NT2/D1 (cell line): ENCODE data around the gene VPS41.

ENCODE experiments used
- DNase-seq: peaks from one replicate; pipeline ENCODE4 v3.0.0-alpha.2; 2011; ENCODE audit warnings: low read depth, low spot score
- H3K27me3 ChIP-seq: 2 replicates; pipeline ENCODE4 v1.6.0; 2011; ENCODE audit warnings: mild to moderate bottlenecking; ENCODE audit not compliant: insufficient read length, insufficient read depth
- H3K36me3 ChIP-seq: 2 replicates; pipeline ENCODE4 v1.6.1; 2011; ENCODE audit warnings: mild to moderate bottlenecking, low read length, mixed read lengths; ENCODE audit not compliant: insufficient read depth, insufficient read length
- H3K4me1 ChIP-seq: 2 replicates; pipeline ENCODE4 v1.5.1; 2011; ENCODE audit not compliant: insufficient read depth, insufficient read length
- H3K4me3 ChIP-seq: 2 replicates; pipeline ENCODE4 v1.5.1; 2011; ENCODE audit warnings: low read depth; ENCODE audit not compliant: insufficient read length
- H3K9ac ChIP-seq: 2 replicates; pipeline ENCODE4 v1.6.0; 2011; ENCODE audit warnings: low read depth; ENCODE audit not compliant: insufficient read length
- H3K9me3 ChIP-seq: 2 replicates; pipeline ENCODE4 v1.5.1; 2011; ENCODE audit warnings: mild to moderate bottlenecking, low read length; ENCODE audit not compliant: insufficient read depth
- SUZ12 ChIP-seq: IDR thresholded peaks from 2 replicates; pipeline ENCODE4 v1.6.1; 2011; ENCODE audit not compliant: insufficient read length, insufficient read depth; ENCODE audit errors: extremely low read depth
- YY1 ChIP-seq: IDR thresholded peaks from 2 replicates; pipeline ENCODE4 v1.6.1; 2011; ENCODE audit not compliant: insufficient read length, insufficient read depth
- ZNF274 ChIP-seq: IDR thresholded peaks from 2 replicates; pipeline ENCODE4 v1.6.1; 2011; ENCODE audit warnings: mild to moderate bottlenecking, low read depth, low read length

The VPS41 gene

DNA sequence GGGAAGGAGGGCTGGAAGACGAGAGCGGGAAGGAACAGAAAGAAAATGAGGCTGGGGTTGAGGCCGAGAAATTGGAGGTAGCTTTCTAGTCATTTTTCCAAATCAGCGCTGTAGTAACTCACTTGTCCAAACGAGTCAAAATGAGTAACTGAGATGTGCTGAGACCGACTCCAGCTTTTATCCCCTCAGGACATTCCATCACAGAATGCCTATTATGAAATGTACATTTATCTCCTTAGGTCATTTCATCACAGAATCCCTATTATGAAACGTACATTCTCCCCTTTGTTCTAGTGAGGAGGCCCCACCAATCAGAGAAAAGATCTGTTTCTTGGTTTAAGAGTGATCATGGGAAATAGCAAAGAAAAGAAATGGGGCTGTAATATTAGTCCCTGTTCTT is 222.1 kb downstream of the VPS41 start:
- TF ChIP-seq ZNF274: no peak
- no peak for TF ChIP-seq SUZ12
- TF ChIP-seq YY1: no peak
- no peak overlapping the region for H3K9ac ChIP-seq
- H3K27me3 ChIP-seq: no peaks in the 10 kb centered on the region
- DNase-seq: no peak
- H3K4me3 ChIP-seq: no peak overlapping the region
- no peaks in the 10 kb centered on the region for H3K4me1 ChIP-seq
- no peaks in the 10 kb centered on the region for H3K9me3 ChIP-seq
- no peaks in the 10 kb centered on the region for H3K36me3 ChIP-seq

DNA sequence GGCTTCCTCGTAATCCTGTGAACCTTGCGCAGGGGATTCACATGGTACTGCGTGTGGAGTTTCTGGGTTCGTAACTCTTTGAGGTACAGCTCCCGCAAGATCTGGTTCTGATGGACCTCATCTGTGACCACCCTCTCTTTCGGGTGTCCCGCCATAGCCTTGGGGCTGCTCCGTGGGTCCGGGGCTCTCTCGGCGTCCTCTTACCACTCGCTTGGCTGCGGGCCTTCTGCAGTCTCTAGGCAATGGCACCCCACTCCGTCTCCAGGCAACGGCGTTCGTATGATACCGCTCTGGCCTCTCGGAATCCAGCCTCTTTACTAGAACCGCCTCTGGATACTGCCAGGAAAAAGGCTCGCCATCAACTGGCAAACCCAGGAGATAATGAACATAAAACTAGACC is 223.1 kb downstream of the VPS41 start:
- Histone ChIP-seq H3K36me3 (no peaks in the 10 kb centered on the region), H3K9me3 (no peaks in the 10 kb centered on the region), H3K4me3 (no peak overlapping the region), H3K9ac (no peak overlapping the region), H3K27me3 (no peaks in the 10 kb centered on the region), H3K4me1 (no peaks in the 10 kb centered on the region)
- no peak for DNase-seq
- TF ChIP-seq ZNF274 (no peak), SUZ12 (no peak), YY1 (no peak)

DNA sequence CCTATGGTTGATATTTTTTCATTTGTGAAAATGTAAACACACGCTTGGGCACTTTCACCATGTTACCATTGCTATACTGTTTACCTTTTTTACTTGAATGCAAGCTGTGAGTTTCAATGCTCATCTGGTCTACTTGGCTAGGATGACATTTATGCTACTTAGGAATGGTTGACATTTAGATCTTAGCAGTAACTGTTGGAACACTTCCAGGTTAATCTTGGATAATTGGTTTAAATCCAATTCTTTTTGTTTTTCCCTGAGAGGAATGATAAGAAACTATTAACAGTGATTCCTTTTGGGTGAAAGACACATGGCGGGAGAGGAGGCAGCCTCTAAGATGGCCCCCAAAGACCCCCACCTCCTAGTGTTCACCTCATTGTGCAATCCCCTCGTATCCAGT is 226.4 kb downstream of the VPS41 start:
- Histone ChIP-seq H3K4me3 (no peak overlapping the region), H3K4me1 (no peaks in the 10 kb centered on the region), H3K27me3 (no peaks in the 10 kb centered on the region), H3K9me3 (no peaks in the 10 kb centered on the region), H3K9ac (no peak overlapping the region), H3K36me3 (no peaks in the 10 kb centered on the region)
- DNase-seq: no peak
- TF ChIP-seq SUZ12: no peak
- no peak for TF ChIP-seq ZNF274
- no peak for TF ChIP-seq YY1

DNA sequence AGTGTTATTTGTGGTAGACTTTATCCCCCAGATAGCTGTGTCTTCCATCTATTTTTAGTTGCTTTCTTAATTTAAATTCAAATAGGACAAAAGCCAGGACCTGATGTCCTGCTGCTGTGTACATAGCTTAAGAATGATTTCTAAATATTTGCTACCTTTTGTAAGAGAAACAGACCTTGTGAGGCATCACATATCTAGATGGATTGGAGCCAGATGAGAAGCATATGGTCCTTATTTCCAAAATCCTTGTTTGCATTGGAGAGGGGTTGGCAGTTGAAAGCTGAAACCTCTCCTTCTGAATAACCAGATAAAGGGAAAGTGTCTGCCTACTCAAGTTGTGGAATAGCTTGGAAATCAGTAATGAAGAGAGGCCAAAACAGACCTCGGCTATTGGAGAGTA is 227.1 kb downstream of the VPS41 start:
- no peaks in the 10 kb centered on the region for H3K27me3 ChIP-seq
- H3K4me3 ChIP-seq: no peak overlapping the region
- no peaks in the 10 kb centered on the region for H3K36me3 ChIP-seq
- H3K9me3 ChIP-seq: no peaks in the 10 kb centered on the region
- TF ChIP-seq SUZ12 (no peak), ZNF274 (no peak), YY1 (no peak)
- no peaks in the 10 kb centered on the region for H3K4me1 ChIP-seq
- H3K9ac ChIP-seq: no peak overlapping the region
- DNase-seq: no peak

DNA sequence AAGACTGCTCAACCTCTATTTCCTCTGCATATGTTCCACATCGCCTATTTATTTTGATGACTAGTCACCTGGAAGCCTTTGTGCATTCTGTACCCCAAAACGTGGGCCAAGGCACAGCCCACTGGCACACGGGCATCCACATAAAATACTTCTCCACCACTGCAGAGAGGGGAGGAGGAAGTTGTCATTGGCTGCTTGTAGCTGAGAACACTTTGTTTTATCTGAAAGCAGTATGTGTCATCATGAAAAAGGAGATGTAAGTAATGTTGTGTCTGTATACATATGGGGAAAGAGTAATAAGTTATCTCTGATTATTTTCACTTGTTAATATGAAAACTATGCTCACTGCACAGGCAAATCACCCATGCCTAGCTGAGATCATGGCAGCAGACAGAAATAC is 229.6 kb downstream of the VPS41 start:
- no peak for DNase-seq
- Histone ChIP-seq H3K36me3 (no peaks in the 10 kb centered on the region), H3K9ac (no peak overlapping the region), H3K27me3 (no peaks in the 10 kb centered on the region), H3K4me1 (no peaks in the 10 kb centered on the region), H3K9me3 (no peaks in the 10 kb centered on the region), H3K4me3 (no peak overlapping the region)
- no peak for TF ChIP-seq ZNF274
- TF ChIP-seq SUZ12: no peak
- no peak for TF ChIP-seq YY1

DNA sequence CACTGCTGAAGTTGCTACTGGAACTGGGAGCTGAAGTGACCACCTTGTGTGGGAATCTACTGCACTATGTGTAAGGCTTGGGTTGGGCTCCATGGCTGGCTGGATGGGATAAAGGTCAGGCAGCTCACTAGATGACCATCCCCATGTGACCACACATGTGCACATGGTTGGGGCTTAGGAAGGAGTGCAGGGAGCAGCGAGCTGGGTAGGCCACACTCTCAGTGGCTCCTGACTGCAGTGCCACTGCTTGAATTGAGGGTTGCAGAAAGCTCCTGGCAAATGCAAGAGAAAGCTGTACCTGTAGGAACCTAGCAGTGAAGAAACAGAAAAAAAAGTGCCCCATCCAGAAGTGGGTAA is 230.3 kb downstream of the VPS41 start:
- Histone ChIP-seq H3K9ac (no peak overlapping the region), H3K4me3 (no peak overlapping the region), H3K27me3 (no peaks in the 10 kb centered on the region), H3K9me3 (no peaks in the 10 kb centered on the region), H3K4me1 (no peaks in the 10 kb centered on the region), H3K36me3 (no peaks in the 10 kb centered on the region)
- no peak for DNase-seq
- TF ChIP-seq YY1 (no peak), ZNF274 (no peak), SUZ12 (no peak)

DNA sequence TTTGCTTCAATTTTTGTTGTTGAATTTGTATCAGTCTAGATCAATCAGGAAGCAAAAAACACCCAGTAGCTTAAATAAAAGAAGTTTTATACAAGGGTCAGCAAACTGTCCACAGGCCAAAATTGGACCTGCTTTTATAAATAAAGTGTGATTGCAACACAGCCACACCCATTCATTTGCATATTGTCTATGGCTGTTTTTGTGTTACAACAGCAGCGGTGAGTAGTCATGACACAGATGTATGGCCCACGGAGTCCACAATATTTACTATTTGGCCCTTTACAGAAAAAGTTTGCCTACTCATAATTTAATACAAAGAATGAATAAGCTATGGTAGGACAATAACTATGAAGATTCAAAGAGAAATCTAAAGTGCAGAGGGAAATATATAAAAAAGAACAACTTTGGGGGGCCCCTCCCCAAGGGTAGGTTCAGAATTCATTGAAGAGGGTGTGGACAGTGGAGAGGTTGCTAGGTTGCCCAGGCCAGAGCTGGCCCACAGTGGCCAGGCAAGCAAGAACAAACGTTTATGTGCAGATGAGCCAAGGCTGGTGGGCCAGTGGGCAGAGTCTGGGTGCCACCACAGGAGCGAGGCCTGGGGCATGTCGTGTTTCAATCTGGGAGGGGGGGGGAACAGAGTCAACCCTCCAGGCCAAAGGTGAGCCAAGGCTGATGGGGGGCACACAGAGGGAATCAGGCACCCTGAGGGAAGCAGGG is 230.9 kb downstream of the VPS41 start:
- no peaks in the 10 kb centered on the region for H3K36me3 ChIP-seq
- no peak overlapping the region for H3K9ac ChIP-seq
- no peaks in the 10 kb centered on the region for H3K4me1 ChIP-seq
- no peak for DNase-seq
- H3K9me3 ChIP-seq: no peaks in the 10 kb centered on the region
- TF ChIP-seq SUZ12 (no peak), YY1 (no peak), ZNF274 (no peak)
- no peak overlapping the region for H3K4me3 ChIP-seq
- H3K27me3 ChIP-seq: no peaks in the 10 kb centered on the region
